HG02981 (cell line): Measurements from ENCODE around the gene DELE1.
A peak's percentile ranks its signal among the peaks of the same experiment; 100 is the strongest.

ENCODE experiments used
- ATAC-seq: cut with Tn5 transposase; IDR thresholded peaks from one replicate; pipeline ENCODE4 v1.9.1; 2021; ENCODE audit warnings: mild to moderate bottlenecking, moderate library complexity; ENCODE audit not compliant: unreplicated experiment

The DELE1 gene, protein sequence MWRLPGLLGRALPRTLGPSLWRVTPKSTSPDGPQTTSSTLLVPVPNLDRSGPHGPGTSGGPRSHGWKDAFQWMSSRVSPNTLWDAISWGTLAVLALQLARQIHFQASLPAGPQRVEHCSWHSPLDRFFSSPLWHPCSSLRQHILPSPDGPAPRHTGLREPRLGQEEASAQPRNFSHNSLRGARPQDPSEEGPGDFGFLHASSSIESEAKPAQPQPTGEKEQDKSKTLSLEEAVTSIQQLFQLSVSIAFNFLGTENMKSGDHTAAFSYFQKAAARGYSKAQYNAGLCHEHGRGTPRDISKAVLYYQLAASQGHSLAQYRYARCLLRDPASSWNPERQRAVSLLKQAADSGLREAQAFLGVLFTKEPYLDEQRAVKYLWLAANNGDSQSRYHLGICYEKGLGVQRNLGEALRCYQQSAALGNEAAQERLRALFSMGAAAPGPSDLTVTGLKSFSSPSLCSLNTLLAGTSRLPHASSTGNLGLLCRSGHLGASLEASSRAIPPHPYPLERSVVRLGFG

DNA sequence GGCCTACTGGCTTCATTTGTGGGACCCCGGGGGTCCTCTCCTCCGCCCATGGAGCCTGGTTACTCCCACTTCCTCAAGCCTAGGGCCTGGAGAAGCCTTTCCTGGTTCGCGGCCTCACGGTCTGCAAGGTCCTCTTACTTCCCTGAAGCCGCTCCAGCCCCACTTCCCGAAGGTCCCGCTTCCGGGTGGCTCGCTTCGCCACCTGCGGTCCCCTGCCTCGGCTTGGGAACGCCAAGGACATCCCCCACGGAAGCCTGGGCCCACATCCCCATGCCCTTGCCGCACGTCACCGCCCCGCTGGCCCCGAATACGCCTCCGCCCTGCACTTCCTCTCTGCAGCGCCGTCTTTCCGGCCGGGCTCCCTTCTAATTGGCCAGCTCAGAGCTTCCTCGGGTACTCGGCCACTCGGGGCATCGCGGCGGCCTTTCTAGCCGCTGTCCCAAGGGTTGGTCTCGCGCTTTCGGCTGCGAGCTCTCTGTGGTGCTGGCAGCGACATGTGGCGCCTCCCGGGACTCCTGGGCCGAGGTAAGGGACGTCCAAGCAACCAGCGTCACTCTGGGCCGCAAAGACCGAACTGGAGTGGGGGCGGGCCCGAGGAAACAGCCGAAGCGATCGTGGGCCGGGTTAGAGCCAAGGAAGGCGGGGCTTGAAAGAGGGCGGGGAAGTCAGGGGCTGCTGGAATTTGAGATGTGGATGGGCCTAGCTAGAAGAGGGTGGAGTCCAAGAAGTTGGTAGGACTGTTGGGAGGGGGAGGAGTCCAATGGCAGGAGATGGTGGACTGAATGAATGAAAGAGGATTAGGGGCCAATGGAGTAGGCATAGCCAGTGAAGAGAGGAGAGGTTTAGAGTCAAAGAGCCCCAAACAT lies at the start of gene DELE1:
Gene DELE1, plus strand, starts transcription at position 424 of the 866 bp plus-strand sequence. Its CDS starts 71 bp downstream, at position 495.
- ATAC-seq = peak; percentile 96

DNA sequence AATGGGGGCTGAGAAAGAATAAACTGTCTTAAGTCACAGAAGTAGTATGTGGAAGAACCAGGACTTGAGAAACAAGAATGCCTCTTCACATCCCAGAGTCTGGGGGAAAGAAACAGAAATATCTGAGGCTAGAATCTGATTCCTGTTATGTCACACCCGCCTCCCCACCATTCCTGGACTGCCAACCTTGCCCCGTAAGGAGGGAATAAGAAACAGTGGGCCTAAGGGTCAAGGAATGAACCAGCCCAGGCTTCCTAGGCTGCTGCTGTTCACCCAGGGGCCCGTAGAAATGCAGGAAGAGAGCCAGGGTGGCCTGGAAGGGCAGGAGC lies 49.8 kb upstream of the DELE1 start:
- no peak for ATAC-seq

DNA sequence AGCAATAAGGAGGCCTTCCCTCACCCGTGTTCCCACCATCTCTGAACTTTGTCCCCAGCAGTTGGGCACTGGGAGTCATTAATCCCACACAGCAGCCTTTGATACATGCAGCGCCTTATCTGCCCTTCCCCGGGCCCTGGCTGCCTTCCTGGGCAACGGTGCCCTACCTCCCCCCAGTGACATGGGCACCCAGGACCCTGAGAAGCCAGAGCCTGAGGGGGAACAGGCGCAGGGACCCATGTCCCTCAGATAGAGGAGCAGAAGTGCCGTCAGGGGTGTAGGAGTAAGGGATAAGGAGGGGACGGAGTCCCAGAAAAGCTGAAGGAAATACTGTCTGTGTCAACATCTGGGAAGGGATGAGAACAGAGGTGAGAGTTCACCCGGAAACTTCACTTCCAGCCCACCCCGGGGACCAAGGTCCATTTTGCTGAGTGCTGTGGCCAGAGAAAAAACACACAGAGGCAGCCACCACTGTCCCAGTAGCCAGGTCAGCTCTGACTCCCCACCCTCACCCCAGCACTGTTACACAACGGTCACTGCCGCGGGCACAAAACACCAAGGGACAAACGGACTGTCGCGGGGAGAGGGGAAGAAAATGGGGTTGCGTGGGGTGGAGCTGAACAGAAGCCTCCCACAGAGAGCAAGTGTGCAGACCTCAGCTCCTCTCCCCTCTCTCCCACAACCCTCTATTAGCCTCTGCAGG lies 49.3 kb upstream of the DELE1 start:
- no peak for ATAC-seq

DNA sequence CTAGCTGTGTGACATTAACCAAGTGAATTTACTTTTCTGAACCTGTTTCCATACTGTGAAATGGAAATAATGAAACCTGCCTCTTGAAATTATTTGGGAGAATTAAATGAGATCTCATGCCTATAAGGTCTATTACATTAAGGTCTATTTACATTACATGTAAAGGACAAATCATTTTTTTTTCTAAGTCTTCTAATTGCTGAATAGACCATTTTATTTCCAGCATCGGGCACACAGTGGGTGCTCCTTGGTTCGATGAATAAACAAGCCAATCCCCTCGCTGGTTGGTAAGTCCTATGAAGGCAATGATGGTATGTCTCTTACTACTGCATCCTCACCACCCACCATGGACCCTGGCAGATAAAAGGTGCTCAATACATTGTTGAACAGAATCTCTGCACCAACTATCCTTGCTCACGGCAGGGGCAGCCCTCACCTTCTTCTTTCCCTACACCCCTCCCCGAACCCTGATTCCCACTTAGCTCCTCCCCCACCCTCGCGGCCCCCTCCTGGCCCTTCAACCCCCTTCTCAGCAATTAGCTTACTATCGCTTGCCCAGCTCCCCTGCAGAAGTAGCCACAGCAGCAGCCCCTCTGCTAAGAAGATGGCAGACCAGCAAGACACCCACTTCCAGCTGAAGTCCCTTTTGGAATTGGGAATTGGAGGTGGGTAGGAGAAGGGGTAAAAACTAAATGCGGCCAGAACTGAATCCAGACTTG lies 48.5 kb upstream of the DELE1 start:
- no peak for ATAC-seq

DNA sequence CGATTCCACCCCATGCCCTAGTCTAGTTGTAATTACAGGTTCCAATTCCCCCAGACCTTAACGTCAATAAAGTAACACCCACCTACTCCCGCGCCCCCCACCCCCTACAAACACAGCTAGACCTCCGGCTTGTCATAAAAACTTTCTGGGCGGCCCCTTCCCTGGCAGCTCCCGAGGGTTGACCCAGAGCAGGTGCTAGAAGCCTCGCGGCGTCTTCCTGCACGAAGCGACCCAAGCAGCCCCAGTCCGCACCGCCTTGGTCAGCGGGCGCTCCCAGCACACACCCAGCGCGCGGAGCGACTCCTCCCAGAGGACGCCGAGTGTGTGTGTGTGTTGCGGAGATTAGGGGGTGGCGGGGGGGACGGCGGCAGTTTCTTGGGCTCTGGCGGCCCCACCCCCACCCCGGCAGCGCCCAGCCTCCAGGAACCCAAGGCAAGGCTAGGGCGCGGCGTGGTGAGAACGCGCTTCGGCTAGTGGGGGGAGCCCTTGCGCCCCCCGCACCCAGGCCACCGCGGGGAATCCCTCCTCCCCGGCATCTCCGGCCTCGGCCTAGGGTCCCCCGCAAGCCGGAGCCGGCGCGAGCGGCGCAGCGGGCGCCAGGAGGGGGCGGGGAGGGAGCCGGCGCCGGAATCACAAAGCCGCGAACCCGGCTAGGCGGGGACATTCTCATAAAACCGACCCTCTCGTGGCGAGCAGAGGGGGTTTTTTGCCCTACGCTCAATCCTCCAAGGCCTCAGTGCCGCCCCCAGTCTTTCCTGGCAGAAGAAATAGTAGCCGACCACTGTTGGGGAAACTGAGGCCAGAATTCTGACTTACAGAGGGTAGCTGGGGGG lies 47.7 kb upstream of the DELE1 start:
- no peak for ATAC-seq

DNA sequence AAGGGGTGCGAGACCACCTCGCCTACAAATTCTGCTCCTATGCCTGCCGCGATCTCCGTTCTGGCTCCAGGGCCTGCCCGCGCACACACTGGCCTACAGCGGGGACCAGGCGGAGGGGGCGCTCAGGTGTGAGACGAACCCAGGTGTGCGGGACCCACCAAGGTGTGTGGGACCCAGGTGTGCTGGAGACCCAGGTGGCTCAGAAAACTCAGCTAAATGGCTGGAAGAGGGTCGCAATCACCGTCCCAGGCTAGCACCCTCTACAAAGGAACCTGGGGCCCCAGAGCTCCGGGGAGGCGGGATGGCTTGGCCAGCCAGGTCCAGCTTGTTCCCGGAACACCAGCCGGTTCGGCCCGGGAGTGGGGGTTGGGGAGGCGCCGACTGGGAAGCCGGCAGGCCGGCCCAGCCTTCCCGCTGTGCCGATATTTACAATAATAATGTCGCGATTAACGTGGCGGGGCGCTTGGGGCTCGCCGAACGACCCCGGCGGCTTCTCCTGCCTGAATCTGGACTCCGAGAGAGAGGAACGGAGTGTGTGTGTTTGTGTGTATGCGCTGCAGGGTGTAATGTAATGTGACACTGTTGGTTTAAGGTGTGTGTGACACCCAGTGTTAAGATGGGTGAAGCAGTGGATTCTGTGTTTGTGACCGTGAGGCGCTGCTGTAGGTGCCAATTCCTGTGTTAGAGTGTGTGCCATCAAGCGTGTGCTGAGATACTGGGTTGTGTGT lies 46.9 kb upstream of the DELE1 start:
- no peak for ATAC-seq

DNA sequence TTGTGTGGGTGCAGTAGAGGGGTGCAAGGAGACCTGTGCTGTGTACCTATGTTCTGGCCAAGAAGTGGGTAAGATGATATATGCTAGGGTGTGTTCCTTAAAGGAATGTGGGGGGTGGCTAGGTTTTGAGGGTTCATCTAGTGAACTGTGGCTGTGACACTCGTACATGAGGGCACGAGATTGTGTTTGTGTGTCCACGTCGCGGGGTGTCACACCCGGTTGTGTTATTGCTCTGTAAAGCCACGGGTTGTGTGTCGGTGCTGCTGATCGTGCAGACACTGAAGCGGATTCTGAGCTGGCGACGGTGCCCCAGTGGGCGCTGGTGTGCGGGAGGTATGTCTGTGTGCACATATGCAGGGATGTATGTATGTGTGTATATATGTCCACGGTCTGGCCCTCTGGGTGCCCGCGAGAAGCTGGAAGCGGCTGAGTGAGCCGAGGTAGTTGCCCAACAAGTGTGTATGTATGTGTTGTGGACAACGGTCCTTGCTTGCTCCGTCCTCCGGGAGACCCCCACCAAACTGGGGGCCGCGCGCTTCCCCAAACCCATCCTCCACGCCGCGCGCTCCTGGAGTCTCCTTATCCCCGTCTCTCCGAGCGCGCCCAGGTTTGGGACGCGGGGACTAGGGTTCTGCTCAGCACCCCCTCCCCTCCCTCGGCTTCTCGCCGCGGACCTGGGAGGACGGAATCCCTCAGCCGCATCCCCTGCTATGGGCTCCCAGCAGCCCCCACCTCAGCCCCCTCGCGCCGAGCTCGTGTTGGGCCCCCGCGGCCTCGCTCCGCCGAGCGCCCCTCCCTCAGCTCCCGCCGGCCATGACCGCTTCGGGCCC lies 46.1 kb upstream of the DELE1 start:
- ATAC-seq = no peak

DNA sequence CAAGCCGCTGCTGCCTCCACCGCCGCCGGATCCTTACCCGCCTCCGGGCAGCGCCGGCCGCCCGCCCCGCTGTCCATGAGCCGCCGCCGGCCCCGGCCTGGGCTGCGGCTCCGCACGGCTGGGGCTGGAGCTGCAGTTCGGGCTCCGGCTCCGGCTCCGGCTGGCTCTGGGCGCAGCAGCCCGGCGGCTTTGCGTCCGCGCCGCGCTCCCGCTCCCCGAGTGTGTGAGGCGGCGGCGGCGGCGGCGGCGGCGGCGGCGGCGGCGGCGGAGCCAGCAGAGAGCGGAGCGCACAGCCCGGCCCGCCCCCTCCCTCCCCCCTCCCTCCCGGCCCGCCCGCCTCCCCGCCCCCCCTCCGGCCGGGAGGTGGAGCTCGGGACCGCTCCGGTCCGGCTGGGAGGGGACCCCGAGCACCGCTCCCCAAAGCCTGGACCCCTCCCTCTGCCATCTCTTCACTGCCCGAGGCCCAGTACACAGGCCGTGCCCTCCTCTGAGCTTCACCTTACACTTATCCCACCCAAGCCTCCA lies 45.4 kb upstream of the DELE1 start, which contains the start of gene PCDH1:
Gene PCDH1, minus strand, starts transcription at position 225 of the 525 bp plus-strand sequence. Its CDS starts 148 bp downstream, at position 77.
- ATAC-seq = no peak

DNA sequence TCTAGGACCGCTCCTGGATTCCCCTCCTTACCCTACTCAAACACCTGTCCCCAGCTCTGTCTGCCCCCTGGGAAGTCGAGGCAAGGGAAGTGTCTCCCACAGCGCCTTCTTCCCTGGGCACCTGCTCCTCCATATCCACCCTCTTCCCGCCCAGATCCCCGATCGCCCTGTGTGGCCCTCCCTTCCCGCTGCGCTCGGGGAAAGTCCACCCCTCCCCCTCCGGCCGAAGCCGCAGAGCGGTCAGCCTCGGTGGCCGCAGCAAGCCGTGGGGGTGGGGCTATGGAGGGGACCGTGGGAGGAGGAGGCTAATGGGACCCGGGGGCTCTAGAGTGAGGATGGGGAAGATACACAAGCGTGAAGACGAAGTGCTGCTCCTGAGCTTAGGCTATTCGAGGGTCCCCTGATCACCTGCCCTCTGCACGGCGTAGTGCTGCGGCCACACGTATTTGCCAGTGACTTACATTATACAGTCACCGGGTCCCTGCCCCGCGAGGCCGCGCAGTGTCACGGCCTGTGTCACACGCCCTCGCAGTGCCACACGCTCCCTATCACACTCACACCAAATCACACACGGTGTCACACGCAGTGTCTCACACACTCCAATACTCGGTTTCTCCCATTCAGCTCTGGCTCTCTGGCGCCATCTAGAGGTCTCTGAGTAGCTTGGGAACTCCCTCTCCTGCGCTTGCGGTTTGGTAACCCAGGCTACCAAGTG lies 44.8 kb upstream of the DELE1 start:
- peak; percentile 82 for ATAC-seq

DNA sequence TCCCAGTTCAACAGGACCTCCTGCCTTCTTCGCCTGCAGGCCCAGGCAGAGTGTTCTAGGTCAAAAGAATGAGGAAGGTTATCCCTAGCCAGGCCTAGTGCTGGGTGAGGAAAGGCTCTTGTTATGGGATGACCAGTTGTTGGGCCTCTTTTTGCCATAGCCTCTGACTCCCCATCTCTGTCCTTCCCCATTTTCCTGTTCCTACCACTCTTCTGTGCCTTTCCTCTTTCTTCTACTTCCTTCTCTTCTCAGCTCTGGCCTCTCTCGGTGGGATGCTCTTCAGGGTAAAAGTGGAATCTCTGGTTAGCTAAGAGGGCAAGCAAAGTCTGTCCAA lies 44.3 kb upstream of the DELE1 start:
- ATAC-seq = no peak

DNA sequence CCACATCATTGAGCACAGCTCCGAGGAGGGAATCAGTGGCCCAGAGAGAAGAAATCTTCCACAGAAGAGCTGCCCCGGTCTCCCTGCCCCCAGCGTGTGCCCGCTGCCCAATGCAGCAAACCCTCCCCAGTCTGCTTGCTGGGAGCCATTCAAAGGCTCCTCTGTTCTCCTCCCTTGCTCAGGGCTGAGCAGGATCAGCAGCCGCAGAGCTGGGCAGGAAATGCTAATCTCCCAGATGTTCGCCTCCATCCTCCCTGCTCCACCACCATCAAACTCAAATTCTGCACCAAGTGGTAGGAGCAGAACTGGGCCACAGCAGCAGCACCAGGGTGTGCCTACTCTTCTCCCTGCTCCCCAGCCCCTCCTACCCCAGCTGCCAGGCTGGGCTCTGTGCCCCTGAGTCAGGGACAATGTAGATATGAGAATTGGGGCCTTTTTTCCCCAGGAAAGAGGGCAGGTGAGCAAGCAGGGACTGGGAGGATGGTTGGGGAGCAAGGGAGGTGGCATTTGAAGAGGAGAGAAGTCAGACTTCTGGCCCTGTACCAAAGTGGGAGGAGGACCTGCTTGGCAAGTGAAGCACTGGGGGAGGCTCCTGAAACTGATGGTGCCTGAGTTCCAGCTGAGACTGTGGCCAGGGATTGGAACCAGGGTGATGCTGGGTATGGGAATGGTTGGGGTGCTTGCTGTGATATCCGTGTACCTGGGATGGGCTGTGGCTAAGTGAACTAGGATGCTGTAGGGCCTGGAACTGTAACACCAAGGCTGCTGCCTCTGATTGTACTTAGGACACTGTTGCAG lies 43.5 kb upstream of the DELE1 start:
- ATAC-seq = no peak

DNA sequence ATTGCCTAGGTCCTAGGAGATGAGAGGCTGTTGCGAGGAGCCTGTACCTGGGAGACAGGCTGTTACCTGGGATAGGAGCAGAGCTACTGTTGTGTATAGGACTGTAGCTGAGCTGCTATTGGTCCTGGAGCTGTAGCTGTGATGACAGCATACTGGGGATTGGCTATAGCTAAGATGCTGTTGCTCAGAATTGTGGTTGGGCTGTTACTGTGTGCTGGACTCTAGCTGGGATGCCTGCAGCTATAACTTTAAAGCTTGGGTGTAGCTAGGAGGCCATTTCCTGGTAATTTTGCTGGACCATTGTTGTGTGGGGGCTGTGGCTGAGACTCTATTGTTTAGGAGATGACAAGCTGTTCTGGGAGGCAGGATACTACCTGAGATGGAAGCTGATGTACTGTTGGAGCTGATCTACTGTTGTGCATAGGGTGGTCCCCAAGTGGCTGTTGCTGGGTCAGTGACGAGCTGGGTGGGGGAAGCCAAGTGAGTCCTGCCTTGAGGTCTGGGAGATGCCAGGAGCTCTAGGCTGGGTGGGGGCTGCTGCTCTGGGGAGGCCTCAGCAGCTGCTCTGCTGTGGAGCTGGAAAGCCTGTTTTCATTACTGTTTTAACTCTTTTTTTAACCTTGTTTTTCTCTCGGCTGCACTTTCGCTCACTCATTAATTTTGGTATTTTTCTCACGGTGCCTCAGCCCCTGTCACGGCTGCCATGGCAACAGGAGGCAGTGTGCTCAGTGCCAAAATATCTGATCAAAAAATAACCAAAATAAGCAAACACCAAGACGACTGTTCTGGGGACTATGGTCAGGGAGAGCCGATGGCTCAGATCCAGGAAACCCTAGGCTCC lies 42.5 kb upstream of the DELE1 start:
- no peak for ATAC-seq

DNA sequence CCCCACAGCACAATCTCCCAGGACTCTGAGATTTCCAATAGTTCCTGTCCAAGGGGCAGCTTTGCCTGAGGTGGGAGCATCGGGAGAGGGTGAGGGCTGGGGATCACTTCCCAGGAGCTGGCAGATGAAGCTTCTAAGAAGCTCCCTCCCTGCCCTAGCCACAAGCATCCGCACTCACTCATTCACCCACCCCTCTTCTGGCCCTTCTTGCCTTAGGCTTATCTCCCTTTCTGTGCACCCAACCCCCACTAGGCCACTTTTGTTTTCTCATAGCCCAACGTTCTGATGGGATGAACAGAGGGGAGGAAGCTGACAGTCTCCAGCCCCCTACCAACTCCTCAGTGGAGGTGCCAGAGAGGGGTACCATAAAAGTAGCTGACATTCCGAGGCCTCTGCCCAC lies 41.8 kb upstream of the DELE1 start:
- no peak for ATAC-seq

DNA sequence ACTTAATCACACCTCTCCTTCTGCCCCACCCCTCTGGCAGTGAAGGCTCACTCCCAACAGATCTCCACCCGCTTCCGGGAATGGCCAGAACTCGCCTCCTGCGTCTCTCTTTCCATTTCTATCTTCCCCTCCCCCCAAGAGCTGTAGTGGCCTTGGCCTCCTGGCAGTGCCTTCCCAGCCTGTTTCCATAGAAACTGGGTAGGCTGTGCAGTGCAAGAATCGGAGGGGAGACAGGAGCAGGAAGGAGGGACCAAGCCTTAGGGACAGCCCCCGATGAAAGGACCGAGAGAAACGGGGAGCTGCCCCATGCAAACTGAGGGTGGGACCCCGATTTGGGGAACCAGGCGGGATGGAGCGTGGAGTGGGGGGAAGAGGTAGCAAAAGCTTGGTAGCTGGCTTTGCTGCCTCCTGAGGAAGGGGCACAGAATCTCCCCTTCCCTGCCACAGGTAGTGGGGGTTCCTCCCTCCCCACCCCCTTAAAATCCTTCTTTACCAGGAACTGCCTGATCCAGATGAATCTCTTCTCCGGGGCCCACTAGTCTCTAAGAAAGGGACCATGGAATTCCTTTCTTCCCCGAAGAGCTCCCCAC lies 41.0 kb upstream of the DELE1 start:
- no peak for ATAC-seq

DNA sequence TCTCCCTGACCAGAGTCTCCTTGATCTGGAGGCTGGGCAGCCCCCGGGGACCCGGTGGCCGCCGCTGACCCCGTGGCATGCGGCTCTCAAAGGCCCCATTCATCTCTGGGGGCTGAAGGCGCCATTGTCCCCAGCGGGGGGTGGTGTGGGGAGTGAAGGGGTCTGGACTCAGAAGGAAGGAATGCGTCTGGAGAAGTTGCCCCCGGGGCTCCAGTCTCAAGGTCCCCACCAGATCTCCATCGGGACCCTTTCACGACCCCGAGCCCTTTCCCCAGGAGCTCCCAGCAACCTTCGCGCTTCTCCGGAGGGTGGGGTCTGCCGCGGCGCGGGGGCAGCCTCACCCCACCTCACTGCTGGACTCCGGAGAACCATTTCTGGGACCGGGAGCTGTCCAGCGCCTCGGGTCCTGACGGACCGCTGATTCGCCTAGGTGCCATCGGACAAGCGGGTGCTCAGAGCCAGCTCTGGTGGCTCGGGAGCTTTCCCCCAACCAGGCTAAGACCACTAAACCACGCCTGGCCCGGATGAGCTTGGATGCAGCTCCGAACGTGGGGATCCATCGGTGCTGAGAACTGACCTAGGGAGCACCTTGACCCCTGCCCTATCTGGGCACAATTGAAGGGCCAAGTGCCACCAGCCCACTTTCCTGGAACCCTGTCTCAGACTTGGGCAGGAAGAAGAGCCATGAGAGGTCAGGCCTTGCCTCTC lies 40.3 kb upstream of the DELE1 start:
- ATAC-seq = no peak
